ENCODE results near the gene ALG13. TPM values are rescaled to one million over a fixed set of nuclear protein-coding genes. Genes with fewer than 3 reads are reported as not detected.

ALG13 gene
- total RNA-seq, 4 donors from 2014 or later = 38.4 to 82.8 (median 53.2) TPM

DNA sequence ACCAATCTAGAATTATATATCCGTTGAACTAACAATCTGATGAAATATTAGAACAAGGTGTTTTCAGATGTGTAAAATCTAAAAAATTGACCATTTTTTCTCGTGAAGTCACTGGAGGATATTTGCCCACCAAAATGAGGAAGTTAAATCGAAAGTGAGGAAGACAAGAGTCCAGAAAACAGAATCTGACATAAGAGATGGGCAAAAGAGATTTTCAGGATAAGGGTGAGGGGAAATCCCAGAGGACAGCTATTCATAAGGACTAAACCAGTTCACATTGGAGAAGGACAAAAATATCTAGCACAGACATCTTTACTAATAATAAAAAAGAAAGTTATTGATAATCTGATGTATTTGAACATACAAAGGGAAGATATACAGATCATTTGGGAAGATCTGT is 18.7 kb upstream of the ALG13 start:
- no peak overlapping the region for H3K4me3 ChIP-seq
- 72 to 74% methylated on average over 3 of the region's 3 CpGs for WGBS, 2 donors

DNA sequence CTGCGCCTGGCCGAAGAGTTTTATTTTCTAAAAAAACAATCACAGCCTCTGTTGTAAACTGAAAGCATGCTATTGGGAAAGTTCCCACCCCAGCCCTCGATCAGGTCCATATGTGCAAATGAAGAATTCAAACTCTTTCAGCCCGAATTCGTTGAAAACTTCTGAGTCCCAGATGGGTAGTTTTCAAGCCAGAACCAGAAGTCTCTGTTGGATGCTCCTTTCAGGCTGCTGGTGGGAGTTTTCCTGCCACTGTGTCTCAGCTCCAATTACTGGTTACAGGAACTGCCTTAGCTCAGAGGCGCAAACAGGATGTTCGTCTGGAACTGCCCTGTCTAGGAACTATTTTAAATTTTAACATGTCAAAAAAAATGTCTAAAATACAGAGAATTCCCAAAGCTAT is 9.3 kb upstream of the ALG13 start:
- TF ChIP-seq EP300 (IDR thresholded peaks at IDR 0.05) (no peak), POLR2A (IDR thresholded peaks at IDR 0.05) (no peak)
- TF ChIP-seq, protein P1, sequence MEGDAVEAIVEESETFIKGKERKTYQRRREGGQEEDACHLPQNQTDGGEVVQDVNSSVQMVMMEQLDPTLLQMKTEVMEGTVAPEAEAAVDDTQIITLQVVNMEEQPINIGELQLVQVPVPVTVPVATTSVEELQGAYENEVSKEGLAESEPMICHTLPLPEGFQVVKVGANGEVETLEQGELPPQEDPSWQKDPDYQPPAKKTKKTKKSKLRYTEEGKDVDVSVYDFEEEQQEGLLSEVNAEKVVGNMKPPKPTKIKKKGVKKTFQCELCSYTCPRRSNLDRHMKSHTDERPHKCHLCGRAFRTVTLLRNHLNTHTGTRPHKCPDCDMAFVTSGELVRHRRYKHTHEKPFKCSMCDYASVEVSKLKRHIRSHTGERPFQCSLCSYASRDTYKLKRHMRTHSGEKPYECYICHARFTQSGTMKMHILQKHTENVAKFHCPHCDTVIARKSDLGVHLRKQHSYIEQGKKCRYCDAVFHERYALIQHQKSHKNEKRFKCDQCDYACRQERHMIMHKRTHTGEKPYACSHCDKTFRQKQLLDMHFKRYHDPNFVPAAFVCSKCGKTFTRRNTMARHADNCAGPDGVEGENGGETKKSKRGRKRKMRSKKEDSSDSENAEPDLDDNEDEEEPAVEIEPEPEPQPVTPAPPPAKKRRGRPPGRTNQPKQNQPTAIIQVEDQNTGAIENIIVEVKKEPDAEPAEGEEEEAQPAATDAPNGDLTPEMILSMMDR (IDR thresholded peaks at IDR 0.05) = no peak
- WGBS, 2 donors = 57 to 67% methylated on average over 6 to 7 of the region's 7 CpGs

More for the DNA sequence above, 18.7 kb upstream of the ALG13 start:
- DNase-seq (ENCODE audit: low spot score in 2 of 2) = no peak
- Histone ChIP-seq H3K9me3 (no peaks in the 10 kb centered on the region), H3K36me3 (no peaks in the 10 kb centered on the region), H3K4me1 (no peaks in the 10 kb centered on the region), H3K27ac (no peak overlapping the region), H3K27me3 (peaks cover 0 to 21% of the 10 kb centered on the region in 2 donors)
- TF ChIP-seq EP300 (IDR thresholded peaks at IDR 0.05) (no peak), POLR2A (IDR thresholded peaks at IDR 0.05) (no peak)
- TF ChIP-seq, protein P1 (IDR thresholded peaks at IDR 0.05) = no peak

DNA sequence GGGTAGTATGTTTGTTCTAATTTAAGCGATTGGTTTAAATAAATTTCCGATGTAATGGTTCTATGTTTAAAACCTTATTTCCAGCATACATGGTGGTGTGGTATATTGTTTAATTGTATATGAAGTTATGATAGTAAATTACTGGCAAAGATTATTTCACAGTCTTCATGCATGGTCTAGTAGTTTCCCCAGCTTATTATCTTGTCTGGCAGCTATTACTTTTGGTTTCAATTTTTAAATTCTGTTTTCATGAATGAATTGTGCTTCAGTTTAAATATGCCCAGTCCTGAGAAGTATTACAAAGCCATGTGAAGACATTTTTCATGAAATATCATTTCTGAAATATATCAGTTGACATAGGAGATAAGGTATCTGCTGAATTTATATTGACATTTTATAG is 6.3 kb downstream of the ALG13 start:
- peaks cover 0 to 5% (median 0%) of the 10 kb centered on the region in 4 donors for H3K4me1 ChIP-seq
- WGBS, 2 donors = 96 to 100% methylated on average over 2 of the region's 2 CpGs

More for the DNA sequence above, 9.3 kb upstream of the ALG13 start:
- no peaks in the 10 kb centered on the region for H3K4me1 ChIP-seq
- no peaks in the 10 kb centered on the region for H3K9me3 ChIP-seq
- DNase-seq (ENCODE audit: low spot score in 2 of 2) = no peak
- no peak overlapping the region for H3K4me3 ChIP-seq
- H3K27ac ChIP-seq = no peak overlapping the region
- H3K27me3 ChIP-seq = peaks cover 0 to 7% of the 10 kb centered on the region in 2 donors
- H3K36me3 ChIP-seq = no peaks in the 10 kb centered on the region

DNA sequence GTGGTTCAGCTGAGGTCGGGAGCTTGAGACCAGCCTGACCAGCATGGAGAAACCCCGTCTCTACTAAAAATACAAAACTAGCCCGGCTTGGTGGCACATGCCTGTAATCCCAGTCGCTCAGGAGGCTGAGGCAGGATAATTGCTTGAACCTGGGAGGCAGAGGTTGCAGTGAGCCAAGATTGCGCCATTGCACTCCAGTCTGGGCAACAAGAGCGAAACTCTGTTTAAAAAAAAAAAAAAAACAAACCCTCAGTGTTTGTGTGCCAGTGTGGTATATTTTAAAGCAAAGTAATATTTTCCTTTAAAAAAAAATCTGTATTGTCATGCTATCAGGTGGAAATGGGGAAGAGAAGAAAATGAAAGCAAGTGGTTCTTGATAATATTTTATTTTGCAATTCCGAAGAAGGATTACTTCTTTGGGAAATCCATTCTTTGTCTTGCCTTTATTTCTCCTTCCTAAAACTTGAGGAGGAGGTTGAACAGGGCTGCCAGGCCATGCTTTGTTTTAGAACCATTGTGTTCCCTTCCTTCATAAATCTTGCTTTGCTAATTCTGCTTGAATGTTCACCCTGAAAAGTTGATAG is 14.4 kb downstream of the ALG13 start:
- no peak overlapping the region for H3K27ac ChIP-seq

More for the DNA sequence above, 6.3 kb downstream of the ALG13 start:
- H3K27me3 ChIP-seq = peaks cover 0 to 13% of the 10 kb centered on the region in 2 donors
- H3K9me3 ChIP-seq = no peaks in the 10 kb centered on the region
- TF ChIP-seq EP300 (IDR thresholded peaks at IDR 0.05) (no peak), POLR2A (IDR thresholded peaks at IDR 0.05) (no peak)
- TF ChIP-seq, protein P1 (IDR thresholded peaks at IDR 0.05) = no peak
- no peak overlapping the region for H3K27ac ChIP-seq
- no peak for DNase-seq (ENCODE audit: low spot score in 2 of 2)
- H3K36me3 ChIP-seq = peaks cover 0 to 16% (median 0%) of the 10 kb centered on the region in 3 donors
- no peak overlapping the region for H3K4me3 ChIP-seq

More for the DNA sequence above, 14.4 kb downstream of the ALG13 start:
- peaks cover 0 to 2% of the 10 kb centered on the region in 2 donors for H3K27me3 ChIP-seq
- no peaks in the 10 kb centered on the region for H3K9me3 ChIP-seq
- H3K4me3 ChIP-seq = no peak overlapping the region
- no peaks in the 10 kb centered on the region for H3K4me1 ChIP-seq
- WGBS, 2 donors = 86 to 92% methylated on average over 7 of the region's 7 CpGs
- no peak for DNase-seq (ENCODE audit: low spot score in 2 of 2)
- peaks cover 0 to 8% (median 0%) of the 10 kb centered on the region in 3 donors for H3K36me3 ChIP-seq
- TF ChIP-seq EP300 (IDR thresholded peaks at IDR 0.05) = no peak
- TF ChIP-seq, protein P1 (IDR thresholded peaks at IDR 0.05) = no peak
- no peak for TF ChIP-seq POLR2A (IDR thresholded peaks at IDR 0.05)

All from tibial nerve (tissue), 4 donors.